Measurements from ENCODE around the gene ANKFY1. TPM values are rescaled to one million over a fixed set of nuclear protein-coding genes. Genes with fewer than 3 reads are reported as not detected.

Gene ANKFY1
- total and polyA plus RNA-seq, 9 of the 15 experiments (the other 6 are each of a cell fraction or from before 2014, with no cell fraction given): 4.3 to 25.6 (median 12.2) TPM

DNA sequence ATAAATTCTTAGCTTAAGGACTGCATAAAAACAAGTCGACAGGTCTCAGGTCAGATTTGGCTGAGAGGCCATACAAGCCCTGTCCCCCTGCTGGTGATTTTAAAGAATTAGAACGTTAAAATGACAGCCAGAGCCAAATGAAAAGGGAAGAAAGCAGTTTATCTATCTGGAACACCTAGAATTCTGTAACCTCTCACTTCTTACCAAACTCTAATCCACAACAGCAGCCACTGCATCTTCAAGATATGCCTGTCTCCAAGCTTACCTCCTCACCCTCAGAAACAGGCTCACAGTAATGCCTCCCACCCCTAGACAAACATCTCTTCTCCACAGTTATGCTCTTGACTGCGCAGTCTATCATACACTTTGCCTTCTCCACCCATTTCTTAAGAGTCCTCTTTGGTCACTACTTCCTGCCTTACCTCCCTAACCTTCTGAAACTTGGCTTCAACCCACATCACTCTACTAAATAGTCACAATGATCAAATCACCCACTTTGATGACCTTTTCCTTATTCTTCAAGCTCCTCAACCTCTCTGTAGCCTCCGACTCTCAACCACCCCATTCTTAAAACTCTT, 14.2 kb downstream of the ANKFY1 start:
- peak; percentile 97 for FAIRE-seq
- intact Hi-C loops (cut with micrococcal nuclease): loop anchor here (2.0 kb wide), 1 partner anchor 55 kb away; no protein-coding TSS in a partner anchor
- POLR2A ChIA-PET: interaction anchor here (0.7 to 4.6 kb wide), 4 partner anchors 9 to 20 kb away, joined by 3 to 31 read pairs (median 5); partner anchors contain the start of gene ANKFY1
- TF ChIP-seq ZBTB17 (CRISPR knock-in tag; IDR thresholded peaks at IDR 0.05): no peak
- TF ChIP-seq KHSRP (IDR thresholded peaks at IDR 0.05): peak; percentile 52; the same call in 1 of the 2 replicates
- no peak for TF ChIP-seq GTF2F1 (IDR thresholded peaks at IDR 0.05; ENCODE audit: low read depth, low read length)
- peak; percentile 46 to 79; a peak in 2 of 4 replicates for TF ChIP-seq ARNT (IDR thresholded peaks at IDR 0.05)
- TF ChIP-seq TAF1 (IDR thresholded peaks at IDR 0.05; ENCODE audit: control insufficient read depth, extremely low read depth, insufficient read depth, low read length, severe bottlenecking): peak; percentile 23
- TF ChIP-seq, protein P1, sequence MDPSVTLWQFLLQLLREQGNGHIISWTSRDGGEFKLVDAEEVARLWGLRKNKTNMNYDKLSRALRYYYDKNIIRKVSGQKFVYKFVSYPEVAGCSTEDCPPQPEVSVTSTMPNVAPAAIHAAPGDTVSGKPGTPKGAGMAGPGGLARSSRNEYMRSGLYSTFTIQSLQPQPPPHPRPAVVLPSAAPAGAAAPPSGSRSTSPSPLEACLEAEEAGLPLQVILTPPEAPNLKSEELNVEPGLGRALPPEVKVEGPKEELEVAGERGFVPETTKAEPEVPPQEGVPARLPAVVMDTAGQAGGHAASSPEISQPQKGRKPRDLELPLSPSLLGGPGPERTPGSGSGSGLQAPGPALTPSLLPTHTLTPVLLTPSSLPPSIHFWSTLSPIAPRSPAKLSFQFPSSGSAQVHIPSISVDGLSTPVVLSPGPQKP (CRISPR knock-in tag; IDR thresholded peaks at IDR 0.05): no peak
- TF ChIP-seq, protein P2, sequence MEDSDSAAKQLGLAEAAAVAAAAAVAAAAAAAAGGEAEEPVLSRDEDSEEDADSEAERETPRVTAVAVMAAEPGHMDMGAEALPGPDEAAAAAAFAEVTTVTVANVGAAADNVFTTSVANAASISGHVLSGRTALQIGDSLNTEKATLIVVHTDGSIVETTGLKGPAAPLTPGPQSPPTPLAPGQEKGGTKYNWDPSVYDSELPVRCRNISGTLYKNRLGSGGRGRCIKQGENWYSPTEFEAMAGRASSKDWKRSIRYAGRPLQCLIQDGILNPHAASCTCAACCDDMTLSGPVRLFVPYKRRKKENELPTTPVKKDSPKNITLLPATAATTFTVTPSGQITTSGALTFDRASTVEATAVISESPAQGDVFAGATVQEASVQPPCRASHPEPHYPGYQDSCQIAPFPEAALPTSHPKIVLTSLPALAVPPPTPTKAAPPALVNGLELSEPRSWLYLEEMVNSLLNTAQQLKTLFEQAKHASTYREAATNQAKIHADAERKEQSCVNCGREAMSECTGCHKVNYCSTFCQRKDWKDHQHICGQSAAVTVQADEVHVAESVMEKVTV (CRISPR knock-in tag; IDR thresholded peaks at IDR 0.05): no peak
- no peak for TF ChIP-seq ADNP (tag; IDR thresholded peaks at IDR 0.05)
- no peak for TF ChIP-seq CREBBP (IDR thresholded peaks at IDR 0.05; ENCODE audit: low read depth, low read length)
- TF ChIP-seq, protein P3, sequence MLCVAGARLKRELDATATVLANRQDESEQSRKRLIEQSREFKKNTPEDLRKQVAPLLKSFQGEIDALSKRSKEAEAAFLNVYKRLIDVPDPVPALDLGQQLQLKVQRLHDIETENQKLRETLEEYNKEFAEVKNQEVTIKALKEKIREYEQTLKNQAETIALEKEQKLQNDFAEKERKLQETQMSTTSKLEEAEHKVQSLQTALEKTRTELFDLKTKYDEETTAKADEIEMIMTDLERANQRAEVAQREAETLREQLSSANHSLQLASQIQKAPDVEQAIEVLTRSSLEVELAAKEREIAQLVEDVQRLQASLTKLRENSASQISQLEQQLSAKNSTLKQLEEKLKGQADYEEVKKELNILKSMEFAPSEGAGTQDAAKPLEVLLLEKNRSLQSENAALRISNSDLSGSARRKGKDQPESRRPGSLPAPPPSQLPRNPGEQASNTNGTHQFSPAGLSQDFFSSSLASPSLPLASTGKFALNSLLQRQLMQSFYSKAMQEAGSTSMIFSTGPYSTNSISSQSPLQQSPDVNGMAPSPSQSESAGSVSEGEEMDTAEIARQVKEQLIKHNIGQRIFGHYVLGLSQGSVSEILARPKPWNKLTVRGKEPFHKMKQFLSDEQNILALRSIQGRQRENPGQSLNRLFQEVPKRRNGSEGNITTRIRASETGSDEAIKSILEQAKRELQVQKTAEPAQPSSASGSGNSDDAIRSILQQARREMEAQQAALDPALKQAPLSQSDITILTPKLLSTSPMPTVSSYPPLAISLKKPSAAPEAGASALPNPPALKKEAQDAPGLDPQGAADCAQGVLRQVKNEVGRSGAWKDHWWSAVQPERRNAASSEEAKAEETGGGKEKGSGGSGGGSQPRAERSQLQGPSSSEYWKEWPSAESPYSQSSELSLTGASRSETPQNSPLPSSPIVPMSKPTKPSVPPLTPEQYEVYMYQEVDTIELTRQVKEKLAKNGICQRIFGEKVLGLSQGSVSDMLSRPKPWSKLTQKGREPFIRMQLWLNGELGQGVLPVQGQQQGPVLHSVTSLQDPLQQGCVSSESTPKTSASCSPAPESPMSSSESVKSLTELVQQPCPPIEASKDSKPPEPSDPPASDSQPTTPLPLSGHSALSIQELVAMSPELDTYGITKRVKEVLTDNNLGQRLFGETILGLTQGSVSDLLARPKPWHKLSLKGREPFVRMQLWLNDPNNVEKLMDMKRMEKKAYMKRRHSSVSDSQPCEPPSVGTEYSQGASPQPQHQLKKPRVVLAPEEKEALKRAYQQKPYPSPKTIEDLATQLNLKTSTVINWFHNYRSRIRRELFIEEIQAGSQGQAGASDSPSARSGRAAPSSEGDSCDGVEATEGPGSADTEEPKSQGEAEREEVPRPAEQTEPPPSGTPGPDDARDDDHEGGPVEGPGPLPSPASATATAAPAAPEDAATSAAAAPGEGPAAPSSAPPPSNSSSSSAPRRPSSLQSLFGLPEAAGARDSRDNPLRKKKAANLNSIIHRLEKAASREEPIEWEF (CRISPR knock-in tag; IDR thresholded peaks at IDR 0.05): no peak

More for the DNA sequence above, 14.2 kb downstream of the ANKFY1 start:
- Histone ChIP-seq H3K9me1 (ENCODE audit: control insufficient read depth, insufficient read depth, low read length) (no peaks in the 10 kb centered on the region), H3K4me1 (replicated peaks in 1 of 2; ENCODE audit: control insufficient read depth in 2 of 2, insufficient read depth in 2 of 2, low read length in 2 of 2) (peaks cover 8 to 37% of the 10 kb centered on the region in 2 experiments; a peak in 4 of 5 replicates), H3K9me3 (replicated peaks; ENCODE audit: control insufficient read depth, insufficient read depth, low read depth, low read length) (no peaks in the 10 kb centered on the region), H3K4me3 (no peak overlapping the region), H3K9ac (ENCODE audit: insufficient read depth in 1 of 2, low read depth in 2 of 2, low read length in 2 of 2) (peak overlapping the region in 1 of 2 experiments; percentile 46; a peak in 2 of 4 replicates), H3K36me3 (ENCODE audit: control insufficient read depth, insufficient read depth, low read length) (peaks cover 17% of the 10 kb centered on the region; the same call in 1 of the 3 replicates), H3K79me2 (ENCODE audit: control insufficient read depth, insufficient read depth, low read length) (peaks cover 87% of the 10 kb centered on the region), H3K27me3 (ENCODE audit: control insufficient read depth in 2 of 2, insufficient read depth in 2 of 2, low read length in 2 of 2) (no peaks in the 10 kb centered on the region), H2AFZ (ENCODE audit: low read depth, low read length) (0 out of 2 replicates have a peak overlapping the region, but pooled peaks have one; percentile 20), H3K27ac (ENCODE audit: extremely low read depth, low read depth, low read length) (peak overlapping the region; percentile 79), H4K20me1 (replicated peaks; ENCODE audit: control insufficient read depth, insufficient read depth, low read length) (peaks cover 6% of the 10 kb centered on the region), H3K4me2 (ENCODE audit: insufficient read depth, low read length) (peak overlapping the region; percentile 61)
- 0% methylated on average over 4 of the region's 4 CpGs for WGBS (ENCODE audit: insufficient coverage, low coverage, missing lambda C conversion rate)
- DNase-seq (ENCODE audit: extremely low read depth in 1 of 4, low spot score in 3 of 4): peak; percentile 54 to 90 (median 74)
- in situ Hi-C loops (cut with MboI): no loop called here
- BruUV-seq (replicated peaks): no TSS peak
- peak; percentile 97 for ATAC-seq
- CTCF ChIA-PET (ENCODE audit: low intra/inter-chr PET ratio): no interaction called here

Measured in K562 (cell line).